GM21367 (cell line): ENCODE results near the gene FUBP1.
"Not testable (repeated sequence)": the region's sequence is repeated elsewhere in the genome, so short reads cannot be mapped to it uniquely, and the experiment has no call there.

Experiments used
- ATAC-seq: cut with Tn5 transposase; IDR thresholded peaks from one replicate; pipeline ENCODE4 v1.9.1; 2021; ENCODE audit not compliant: unreplicated experiment

Gene FUBP1

DNA sequence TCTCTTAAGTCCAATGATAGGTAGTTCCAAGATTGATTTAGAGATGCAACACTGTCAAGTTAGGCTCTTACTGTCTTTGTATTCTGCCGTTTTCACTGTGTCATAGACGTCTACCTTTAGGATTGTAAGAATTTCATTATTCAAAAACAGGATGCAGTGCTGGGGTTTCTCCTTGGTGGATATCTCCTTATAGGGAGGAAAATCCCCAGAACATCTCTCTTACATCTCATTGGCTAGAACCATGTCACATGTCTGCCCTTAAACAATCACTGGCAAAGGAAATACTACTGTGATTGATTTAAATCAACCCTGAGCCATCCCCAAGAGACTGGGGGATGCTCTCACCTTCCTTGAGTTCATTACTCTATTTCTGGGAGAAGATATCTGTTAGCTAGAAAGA lies 10.9 kb upstream of the FUBP1 start:
- no peak for ATAC-seq

DNA sequence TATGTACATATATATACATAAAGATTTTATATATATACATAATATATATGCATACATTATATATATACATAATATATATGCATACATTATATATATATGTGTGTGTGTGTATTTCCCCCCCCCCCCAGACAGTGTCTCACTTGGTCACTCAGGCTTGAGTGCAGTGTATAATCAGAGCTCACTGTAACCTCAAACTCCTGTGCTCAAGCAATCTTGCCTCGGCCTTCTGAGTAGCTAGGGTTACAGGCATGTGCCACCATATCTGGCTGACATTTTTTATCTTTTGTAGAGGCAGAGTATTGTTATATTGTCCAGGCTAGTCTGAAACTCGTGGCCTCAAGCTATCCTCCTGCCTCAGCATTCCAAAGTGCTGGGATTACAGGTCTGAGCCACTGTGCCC lies 9.0 kb upstream of the FUBP1 start:
- ATAC-seq, result no peak

DNA sequence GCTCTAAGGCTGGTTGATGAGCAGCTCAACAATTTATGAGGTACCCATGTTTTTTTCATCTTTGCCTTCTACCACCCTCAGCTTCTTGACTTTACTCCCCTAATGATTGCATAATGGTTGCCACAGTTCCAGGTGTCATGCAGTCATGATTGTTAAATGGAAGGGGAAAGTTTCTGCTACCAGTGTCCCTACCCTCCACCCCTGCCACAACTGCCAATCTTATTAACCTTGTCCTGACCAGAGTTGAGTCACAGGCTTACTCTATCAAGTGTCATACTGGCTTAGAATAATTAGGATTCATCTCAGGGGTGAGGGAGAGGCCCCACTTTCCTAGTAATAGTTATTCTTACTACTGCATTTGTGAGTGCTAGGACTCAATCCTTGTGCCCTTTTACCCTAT lies 7.9 kb upstream of the FUBP1 start:
- no peak for ATAC-seq

DNA sequence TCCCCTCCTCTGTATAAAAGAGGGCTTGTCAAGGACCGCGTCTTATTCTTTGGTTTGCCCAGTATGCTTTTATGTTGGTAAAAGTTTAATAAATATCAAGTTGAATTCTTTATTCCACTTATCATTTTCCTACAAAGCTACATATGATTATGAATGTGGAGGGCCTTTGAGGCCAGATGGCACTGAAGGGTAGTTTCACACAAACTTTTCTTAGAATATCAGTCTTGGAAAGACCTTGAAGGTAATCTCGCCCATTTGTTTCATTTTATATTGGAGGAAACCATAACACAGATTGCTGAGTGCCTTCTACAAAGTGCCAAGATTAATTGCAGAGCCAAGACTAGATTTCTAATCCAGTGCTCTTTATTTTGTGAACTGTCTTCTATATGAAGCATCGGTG lies 5.8 kb upstream of the FUBP1 start:
- no peak for ATAC-seq

DNA sequence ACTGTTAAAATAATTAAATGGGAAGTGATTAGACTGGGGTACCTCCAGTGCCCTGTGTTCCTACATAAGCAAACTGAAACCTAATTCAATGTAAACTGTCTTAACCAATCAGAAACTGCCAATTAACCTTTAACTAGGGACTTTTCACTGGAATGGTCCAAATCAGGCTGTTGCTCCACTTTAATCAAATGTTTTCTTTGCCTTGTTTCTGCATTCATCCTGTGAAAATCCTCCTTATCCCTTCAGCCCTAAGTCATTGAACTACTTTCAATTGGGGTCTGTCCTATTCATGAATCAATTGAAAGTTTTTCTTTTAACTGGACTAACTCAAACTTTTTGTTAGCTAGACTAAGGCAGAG lies 5.1 kb upstream of the FUBP1 start:
- ATAC-seq, result no peak

DNA sequence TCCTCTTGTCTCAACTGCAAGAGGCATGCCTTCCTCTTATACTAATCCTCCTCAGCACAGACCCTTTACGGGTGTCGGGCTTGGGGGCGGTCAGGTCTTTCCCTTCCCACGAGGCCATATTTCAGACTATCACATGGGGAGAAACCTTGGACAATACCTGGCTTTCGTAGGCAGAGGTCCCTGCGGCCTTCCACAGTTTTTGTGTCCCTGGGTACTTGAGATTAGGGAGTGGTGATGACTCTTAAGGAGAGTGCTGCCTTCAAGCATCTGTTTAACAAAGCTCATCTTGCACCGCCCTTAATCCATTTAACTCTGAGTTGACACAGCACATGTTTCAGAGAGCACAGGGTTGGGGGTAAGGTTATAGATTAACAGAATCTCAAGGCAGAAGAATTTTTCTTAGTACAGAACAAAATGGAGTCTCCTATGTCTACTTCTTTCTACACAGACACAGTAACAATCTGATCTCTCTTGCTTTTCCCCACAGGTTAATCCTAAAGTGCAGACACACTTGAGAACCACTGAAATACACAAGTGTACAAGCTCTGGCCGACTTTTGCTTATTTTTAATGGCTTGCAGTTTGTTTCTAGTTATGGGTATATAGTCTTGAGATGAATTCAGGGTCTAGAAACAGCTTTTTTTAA lies 4.6 kb upstream of the FUBP1 start:
- not testable (repeated sequence) for ATAC-seq

DNA sequence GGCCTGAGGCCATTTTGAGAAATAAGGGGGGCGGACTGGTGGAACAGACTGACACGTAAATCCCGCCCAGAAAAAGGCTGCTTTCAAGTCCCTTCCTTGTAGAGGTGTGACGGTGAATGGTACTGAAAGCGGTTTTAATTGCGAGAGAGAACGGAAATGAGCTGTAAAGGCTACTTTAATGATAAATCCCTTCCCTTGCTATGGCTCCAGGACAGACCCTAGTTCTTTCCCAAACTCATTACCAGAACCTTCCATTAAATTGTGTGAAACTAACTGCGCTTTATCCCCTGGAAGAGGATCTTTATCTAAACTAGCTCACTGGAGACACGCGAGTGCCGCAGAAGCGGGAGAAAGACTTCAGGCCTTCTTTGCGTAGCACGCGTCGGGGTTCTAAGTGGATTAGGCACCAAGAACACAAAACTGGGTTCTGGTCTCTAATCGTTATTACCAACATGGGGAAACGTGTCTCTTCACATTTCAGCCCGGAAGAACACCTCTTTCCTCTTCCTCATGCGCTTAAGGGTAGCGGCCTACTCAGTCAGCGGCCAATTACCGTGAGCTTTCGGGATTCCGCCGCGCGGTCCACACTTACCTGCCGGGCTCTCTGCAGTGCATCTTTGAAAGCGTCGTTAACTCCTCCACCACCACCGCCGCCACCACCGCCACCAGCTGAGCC lies 441 bp downstream of the FUBP1 start:
- ATAC-seq, result peak; percentile 67

DNA sequence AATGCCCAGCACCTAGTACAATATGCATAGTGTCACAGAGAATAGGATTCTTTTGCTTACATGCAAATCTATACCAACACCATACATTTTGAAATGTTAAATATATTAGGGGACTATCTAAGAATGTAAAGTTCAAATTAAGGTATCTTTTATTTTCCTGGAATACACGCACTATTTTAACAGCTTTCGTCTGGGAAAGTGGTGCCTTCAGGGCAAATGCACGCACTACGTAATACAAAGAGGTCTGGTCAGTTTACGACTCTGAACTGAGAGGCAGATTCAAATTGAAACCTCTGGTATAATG lies 931 bp downstream of the FUBP1 start:
- no peak for ATAC-seq

DNA sequence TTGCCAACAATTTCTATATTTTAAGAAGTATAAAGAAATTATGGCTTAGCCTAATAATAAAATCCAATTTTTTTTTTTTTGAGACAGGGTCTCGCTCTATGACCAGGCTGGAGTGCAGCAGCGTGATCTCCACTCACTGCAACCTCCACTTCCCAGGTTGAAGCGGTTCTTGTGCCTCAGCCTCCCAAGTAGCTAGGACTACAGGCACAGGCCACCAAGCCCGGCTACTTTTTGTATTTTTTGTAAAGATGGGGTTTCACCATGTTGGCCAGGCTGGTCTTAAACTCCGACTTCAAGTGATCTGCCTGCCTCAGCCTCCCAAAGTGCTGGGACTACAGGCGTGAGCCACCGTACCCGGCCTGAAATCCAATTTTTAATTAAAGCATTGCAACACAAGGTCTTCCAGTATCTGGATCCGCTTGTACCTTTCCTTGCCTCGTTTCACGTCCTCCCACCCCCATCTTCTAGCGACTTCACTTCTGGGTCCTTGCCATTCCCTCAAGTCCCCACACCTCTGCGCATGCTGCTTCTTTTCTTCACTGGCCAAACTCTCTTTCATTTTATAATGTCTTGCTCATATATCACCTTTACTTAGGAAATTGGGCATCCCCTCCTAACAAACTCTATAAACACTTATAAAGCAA lies 2.3 kb downstream of the FUBP1 start:
- ATAC-seq, result no peak

DNA sequence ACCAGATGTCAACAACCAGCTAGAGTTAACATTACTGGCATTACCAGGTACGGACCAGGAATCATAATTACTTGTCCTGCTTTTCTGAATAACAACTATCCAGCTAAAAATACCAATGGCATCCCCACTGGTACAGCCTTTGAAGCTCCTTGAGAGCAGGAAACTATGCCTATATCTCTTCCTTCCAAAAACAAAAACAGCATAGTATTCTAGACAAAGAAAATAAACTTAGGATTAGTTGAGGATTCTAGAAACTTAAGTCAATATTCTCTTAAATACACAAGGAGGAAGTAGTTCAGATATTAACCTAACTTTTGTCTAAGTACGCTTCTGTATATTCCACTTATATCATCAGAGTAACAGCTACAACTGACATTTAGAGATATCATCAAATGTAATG lies 3.0 kb downstream of the FUBP1 start:
- ATAC-seq, result no peak

DNA sequence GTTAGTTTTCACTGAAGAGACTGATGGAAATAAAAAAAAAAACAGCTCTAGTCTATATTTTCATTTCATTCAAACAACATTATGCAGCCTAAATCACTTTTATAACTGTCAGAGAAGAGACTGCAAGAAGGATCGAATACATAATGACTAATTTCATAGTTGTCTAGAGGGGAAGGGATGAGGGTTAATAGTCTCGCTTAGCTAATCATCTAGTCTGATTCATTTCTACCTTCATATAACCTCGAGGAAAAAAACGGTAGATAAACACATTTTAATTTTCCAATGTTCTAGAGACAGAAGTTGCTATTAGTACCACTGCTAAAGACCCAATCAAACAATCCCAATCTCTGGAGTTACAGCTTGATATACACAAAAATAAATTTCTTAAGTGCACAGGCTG lies 3.5 kb downstream of the FUBP1 start:
- no peak for ATAC-seq

DNA sequence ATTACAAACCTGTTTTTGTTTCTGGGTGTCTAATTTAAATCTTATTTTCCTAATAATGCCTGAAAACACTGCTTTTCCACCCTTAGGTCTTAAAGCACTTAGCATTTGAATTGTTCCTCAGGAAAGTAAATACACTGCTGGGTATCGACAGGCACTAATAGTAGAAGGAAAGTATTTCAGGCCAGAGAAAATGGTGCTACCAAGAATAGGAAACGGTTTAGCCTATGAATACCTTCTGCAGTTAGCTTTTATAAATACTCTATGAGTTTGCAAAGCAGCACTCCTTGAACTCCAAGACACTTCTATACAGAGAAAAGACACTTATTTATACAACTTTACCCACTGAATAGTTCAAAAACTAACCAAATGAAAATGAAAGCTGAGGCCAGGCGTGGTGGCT lies 6.8 kb downstream of the FUBP1 start:
- ATAC-seq, result no peak

DNA sequence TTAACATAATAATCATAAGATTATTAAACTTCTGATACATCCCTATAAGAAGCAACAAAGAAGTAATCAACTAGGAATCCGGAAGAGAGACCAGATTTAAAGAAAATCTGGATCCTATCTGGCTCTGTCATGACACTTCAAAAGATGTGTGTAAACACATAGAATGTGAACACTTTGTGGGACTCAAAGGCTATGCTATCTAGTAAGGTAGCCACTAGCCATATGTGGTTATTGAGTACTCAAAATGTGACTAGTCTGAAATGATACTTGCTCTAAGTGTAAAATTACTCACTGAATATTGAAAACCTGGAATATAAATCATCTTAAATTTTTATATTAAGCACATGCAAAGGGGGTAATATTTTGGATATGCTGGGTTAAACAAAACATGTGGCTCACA lies 8.7 kb downstream of the FUBP1 start:
- ATAC-seq, result no peak

DNA sequence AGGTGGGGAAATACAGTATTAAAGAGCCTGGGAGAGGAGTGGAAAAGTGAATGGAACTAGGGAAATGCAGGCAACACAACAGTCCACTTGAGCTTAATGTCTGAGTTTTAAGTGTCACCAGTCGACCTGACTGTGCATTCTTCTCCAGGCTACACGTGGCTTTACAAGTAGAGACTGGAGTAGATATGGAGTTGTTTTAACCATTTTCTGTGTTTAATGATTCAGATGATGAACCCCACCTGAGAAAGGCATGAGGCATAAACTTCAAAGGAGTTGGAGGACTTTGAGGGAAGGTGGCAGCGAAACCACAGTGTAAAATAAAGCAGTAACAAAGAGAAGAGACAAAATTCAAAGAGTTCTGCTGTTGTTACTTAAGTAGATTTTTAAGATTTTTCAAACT lies 12.6 kb downstream of the FUBP1 start:
- no peak for ATAC-seq

DNA sequence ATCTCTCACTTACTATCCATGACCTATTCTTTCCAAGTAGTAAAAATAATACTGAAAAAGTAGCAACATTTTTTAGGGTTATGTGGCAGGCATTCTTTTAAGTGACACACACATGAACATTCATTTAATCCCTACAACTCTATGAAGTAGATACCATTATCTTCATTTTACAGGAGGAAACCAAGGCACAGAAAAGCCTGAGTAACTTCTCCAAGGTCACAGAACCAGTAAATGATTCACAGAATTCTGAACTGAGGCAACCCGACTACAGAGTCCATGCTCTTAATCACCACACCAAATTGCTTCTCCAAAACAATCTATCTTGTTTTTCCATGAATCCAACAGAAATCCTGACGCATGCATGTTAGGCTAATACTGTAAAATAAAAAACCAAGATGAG lies 17.5 kb downstream of the FUBP1 start:
- ATAC-seq, result no peak

DNA sequence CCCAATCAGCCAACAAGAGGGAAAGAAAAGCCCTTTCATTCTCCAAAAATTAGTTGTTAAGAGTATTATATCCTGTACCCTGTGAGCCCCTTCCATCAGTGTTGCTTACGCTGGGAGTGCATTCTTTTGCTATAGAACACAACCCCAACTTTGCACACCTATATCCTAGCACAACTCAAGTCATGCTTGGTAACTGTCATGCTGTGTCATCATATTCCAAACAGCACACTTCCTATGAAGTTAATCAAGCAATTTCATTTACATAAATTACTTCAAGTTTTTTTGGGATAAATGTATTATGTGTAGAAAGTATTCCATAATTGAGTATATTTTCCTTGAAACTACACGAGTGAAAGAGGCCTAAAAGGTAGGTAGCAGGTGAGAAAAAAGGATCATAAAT lies 20.0 kb downstream of the FUBP1 start:
- ATAC-seq, result no peak

DNA sequence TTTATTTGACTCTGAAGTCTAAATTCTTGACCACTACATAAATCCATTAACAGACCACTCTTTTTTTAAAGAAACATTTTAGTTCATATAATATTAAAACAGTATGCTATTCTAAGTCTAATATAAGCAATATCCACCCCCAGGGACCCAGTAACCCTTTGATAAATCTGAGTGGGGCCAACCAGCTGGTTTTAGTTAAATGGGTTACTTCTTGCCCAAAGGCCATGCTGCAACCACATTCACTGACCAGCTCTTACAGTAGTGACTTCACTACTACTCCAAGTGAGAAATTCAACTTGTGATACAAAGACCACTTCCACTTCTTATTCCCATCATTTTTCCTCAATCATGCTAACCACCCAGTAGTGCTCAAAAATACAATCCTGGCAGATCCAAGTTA lies 20.5 kb downstream of the FUBP1 start:
- ATAC-seq, result no peak

DNA sequence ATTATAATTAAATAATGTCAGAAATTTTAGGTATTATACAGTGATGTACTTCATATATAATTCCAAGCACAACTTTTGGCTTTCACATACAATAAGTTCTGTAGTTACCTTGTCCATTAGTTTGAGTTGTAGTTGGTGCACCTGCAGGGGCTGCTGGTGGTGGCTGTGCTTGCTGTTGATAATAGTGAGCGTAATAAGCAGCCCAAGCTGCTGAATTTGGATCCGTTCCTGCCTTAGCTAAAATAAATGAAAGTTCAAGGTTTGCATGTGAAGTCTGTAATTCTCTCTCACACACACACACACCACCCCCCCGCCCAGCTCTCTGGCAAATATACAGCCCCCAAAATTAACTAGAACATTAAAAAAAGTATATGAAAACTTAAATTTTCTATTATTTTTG lies 22.4 kb downstream of the FUBP1 start:
- ATAC-seq, result no peak

DNA sequence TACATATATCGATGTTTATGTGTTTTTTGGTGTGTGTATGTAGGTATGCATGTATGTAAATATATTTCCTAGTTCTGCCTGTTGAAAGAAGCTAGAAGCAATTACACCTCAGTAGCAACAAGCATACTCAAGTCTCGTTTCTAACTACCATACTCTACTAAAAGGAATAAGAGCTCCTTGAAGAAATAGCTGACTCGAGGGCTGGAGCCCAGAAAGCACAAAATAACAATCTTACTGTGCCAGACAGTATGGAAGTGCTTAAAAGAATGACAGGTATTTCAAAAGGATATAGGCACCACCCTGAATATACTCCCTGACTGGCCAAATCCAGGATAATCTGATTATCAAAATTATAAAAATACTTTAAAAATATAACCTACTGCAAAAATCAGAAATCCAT lies 23.2 kb downstream of the FUBP1 start:
- ATAC-seq, result no peak

DNA sequence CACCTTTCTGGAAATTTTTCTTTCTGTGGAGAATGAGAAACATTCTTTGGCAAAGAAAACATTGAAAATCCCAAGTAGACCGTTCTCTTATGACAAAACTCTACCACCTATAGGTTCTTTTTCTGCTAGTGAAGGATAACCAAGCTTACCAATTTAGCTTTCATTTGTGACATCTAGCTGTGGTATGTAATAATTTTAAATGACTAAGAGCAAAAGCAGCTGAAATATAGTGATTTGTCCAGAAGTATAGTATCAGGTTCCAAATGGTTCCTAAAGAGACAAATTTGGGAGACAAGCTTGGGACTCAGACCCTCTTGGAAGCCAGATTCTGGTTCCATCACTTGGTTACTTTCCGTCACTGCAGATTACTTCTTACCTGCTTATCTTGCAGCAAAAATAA lies 24.4 kb downstream of the FUBP1 start:
- no peak for ATAC-seq

DNA sequence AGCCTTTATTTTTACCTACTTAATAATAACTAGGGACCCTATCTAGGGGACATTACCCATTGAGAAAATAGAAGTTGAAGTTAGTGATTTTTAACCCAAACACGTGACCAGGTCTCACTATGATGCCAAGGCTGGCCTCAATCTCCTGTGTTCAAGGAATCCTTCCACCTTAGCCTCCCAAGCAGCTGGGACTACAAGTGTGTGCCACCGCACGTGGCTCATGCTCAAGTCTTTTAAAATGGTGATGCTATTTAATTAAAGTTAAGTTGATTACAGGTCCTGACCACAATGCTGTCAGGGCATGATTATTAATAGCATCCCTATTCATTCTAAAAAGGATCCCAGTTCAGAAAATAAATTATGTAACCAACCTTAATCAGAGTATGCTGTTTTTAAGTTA lies 25.0 kb downstream of the FUBP1 start:
- no peak for ATAC-seq

DNA sequence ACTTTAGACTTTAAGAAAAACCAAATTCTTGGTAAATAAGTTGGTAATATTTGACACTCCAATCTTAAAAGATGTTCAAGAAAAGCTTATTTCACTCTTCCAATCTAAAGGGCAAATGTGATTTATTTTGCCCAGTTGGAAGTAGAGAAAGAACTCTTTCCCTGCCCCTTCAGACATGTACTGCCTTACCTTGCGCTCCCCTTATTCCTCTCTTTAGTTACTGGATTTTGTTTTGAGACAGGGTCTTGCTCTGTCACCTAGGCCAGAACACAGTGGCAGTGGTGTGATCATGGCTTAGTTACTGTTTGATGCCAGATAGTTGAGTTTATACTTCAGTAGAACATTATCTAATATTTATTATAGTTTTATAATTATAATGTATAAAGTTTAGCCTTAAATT lies 27.5 kb downstream of the FUBP1 start:
- no peak for ATAC-seq

DNA sequence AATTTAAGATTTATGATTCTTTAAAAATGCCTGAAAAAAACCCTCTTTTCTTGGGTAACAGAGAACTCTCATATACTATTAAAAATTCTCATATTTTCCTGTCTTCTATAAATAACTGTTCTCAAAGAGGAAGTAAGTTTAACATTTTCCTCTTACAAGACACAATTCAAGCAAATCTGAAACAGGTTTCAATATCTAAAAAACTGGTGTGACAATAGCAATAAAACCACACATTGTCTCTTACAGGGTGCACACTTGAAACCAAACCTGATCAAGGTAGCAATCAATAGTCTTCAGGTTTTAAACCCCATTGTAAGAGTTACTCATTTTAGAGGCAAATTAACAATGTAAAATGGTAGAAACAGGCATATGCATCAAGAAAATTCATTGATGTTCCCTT lies 28.0 kb downstream of the FUBP1 start:
- peak; percentile 67 for ATAC-seq
